Endothelial cell of hepatic sinusoid (primary cell): ENCODE measurements around the gene UQCR10.

Source experiments
- in situ Hi-C: cut with HindIII; loops from 2 replicates; pipeline ENCODE4 v1.10.0; 2017; ENCODE audit warnings: low sequenced_read_pairs

Gene UQCR10

DNA sequence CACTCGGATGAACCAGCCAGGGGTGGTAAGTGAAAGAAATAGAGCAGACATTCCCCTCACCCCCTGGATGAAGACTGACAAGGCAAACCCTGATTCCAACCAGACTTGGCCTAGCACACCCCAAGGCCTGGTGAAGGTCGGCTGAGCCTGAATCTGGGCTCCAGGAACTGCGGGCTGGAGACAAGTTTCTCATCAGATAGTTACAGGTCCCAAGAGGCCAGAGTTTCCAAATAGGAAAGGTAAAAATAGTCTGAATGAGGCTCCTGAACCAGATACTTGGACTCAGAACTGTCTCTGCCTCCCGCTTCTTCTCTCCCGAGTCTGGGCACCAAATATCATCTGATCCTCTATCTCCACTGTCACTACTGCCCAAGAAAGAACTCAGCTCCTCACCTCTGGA is 8.2 kb upstream of the UQCR10 start:
- in situ Hi-C loops: no loop called here

DNA sequence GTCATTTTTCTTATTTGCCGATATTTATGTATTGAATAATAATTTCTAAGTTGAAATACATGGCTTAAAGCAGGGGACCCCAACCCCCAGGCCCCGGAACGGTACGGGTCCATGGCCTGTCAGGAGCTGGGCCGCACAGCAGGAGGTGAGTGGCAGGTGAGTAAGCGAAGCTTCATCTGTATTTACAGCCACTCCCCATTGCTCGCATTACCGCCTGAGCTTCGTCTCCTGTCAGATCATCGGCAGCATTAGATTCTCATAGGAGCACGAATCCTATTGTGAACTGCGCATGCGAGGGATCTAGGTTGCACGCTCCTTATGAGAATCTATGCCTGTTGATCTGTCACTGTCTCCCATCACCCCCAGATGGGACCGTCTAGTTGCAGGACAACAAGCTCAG is 4.9 kb upstream of the UQCR10 start:
- in situ Hi-C loops: no loop called here

GRCh38 chr22:29765905-29766631 is 1.1 kb upstream of the UQCR10 start:
- in situ Hi-C loops: no loop called here

DNA sequence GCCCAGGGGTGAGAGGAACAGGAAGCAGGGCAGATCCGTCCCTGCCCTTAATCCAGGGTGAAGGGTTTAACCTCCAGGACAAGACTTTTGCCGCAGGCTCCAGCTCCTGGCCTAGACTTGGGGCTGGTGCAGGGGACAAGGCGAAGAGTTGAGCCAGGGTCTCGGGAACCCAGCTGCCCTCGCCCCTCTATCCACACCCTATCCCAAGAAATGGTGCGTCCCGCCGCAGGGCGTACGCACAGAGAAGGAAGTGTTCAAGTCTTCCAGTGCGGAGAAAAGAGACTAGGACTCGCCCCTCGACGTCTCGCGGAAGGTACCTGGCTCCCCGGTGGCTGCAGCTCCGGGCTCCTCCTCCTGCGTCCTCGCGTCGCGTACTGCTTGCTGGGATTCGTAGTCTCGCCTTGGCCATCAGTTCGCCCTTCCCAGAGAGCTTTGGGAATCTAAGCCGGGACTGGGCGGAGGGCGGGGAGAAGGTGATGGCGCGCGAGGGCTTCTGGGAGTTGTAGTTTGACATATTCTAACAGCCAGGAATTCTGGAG is 468 bp upstream of the UQCR10 start, which contains the start of gene ZMAT5:
Gene ZMAT5 (minus strand): TSS at position 376 of the 539 bp plus-strand sequence. CDS start 18,463 bp downstream, outside the sequence.
- in situ Hi-C loops: no loop called here

DNA sequence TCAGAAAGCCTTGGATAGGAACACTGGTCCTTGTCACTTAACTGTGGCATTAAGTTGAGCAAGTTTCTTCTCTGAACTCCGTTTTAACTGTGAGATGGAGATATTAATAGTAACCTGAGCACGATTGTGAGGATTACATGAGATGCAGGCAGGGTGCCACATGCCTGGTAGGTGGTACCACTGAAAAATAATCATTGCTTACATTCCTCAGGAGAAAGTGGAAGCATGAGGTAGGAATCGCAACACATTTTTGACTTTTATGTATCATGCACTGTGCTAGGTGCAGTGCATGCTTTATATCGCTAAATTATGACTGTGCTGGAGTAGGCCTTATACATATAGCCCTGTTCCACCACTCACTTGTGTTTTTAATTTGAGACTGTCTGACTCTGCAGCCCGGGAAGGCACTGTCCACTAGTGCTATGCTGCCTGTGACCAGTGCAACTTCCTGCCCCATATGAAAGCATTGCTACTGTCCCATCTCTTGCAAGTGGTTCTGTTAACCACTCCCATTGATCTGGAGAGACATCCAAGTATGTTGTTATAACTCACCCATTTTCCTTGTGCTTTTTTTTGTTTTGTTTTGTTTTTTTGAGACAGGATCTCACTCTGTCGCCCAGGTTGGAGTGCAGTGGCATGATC is 1.0 kb downstream of the UQCR10 start:
- in situ Hi-C loops: no loop called here

DNA sequence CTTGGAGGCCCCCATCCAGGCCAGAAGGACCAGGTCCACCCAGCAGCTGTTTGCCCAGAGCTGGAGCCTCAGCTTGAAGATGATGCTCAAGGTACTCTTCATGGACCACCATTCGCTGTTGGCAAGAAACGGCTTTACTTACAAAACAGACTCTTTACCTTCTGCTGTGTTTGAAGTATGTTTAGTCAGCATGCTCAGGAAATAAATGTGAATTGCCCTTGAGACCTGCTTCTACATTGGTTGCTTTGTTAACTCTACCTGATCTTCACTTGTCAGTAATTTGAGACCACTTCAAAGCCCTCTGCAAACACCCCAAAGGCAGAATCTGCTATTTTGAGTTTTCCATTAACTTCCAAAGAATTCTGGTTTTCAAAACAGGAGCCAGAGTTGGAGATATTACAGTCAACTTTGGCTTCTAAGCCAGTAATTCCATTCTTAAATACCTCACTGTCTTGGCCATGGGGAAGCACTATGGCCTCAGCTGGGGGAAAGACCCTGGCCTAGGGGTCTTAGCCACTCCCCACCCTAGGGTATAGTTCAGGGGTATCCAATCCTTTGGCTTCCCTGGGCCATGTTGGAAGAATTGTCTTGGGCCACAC is 2.7 kb downstream of the UQCR10 start:
- in situ Hi-C loops: no loop called here

DNA sequence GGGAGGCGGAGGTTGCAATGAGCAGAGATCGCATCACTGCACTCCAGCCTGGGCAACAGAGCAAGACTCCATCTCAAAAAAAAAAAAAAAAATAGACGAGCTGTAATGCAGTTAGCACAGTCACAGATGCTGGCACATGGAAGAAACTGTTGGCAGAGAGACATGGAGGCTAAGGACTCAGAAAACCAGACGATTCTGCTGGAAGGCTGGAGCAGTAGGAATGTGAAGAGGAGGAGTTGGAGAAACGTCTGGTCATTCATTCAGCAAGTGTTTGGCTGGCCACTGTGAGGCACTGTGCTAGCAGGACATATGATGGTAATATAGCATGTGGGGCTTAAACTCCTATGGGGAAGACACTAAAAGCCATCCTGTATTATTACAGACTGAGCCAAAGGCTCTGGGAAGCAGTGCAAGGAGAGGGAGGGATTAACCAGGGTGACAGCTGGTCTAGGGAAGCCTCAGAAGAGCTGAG is 5.0 kb downstream of the UQCR10 start:
- in situ Hi-C loops: no loop called here

DNA sequence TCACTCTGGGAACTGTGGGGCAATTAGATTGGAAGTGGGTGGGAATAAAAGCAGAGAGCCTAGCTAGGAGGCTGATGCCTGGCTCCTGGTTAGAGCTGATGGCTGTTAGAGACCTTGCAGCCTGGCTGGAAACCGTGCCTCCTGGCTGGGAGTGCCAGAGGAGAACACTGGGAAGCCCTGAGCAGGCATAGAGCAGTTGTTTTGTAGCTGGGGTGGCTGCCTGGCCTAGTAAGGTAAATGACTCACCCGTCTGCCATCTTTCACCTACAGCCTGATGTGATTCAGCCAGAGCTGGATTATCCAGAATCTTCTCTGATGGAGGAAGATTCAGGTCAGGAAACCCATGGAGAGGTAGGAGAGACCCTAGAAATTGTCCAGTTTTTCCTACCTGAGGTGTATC is 6.1 kb downstream of the UQCR10 start:
- in situ Hi-C loops: no loop called here

DNA sequence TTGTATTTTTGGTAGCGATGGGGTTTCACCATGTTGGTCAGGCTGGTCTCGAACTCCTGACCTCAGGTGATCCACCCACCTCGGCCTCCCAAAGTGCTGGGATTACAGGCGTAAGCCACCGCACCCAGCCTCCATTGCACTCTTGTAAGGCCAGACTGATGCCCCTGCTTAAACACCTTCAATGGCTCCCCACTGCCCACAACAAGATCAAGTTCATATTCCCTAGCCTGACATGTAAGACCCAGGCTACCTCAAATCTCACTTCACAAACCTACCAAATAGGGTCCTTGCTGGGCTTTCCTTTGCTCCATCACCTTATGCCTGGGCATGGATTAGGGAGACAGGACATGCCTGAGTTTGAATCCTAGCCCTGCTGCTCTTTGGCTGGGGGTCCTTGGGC is 13.1 kb downstream of the UQCR10 start:
- in situ Hi-C loops: loop anchor here (5.0 kb wide), 1 partner anchor 63 kb away; no protein-coding TSS in a partner anchor

GRCh38 chr22:29780748-29781676 is 13.8 kb downstream of the UQCR10 start:
- in situ Hi-C loops: loop anchor here (5.0 kb wide), 1 partner anchor 64 kb away; no protein-coding TSS in a partner anchor

- in situ Hi-C loops: loop anchor here (5.0 kb wide), 1 partner anchor 65 kb away; no protein-coding TSS in a partner anchor
Measured at GRCh38 chr22:29782061-29782845, 15.1 kb downstream of the UQCR10 start.

GRCh38 chr22:29784451-29785361 is 17.5 kb downstream of the UQCR10 start:
- in situ Hi-C loops: loop anchor here (5.0 kb wide), 1 partner anchor 67 kb away; no protein-coding TSS in a partner anchor

DNA sequence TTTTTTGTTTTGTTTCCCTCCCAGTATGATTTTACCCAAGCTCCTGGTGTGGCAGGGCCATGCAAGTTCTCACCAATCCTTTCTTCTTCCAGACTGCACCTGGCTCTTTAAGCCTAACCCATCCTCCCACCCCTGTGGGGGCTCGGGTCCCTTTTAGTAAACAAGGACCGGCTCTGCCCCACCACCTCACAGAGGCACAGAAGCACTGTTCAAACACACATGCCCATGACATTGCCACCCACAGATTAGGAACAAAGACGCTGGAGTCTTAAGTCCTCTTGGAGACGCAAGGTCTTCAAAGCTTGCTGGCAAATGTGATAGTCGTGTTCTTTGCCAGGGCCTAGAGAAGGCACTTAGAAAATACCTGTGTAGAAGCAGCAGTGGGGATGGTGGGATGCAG is 18.9 kb downstream of the UQCR10 start:
- in situ Hi-C loops: no loop called here

DNA sequence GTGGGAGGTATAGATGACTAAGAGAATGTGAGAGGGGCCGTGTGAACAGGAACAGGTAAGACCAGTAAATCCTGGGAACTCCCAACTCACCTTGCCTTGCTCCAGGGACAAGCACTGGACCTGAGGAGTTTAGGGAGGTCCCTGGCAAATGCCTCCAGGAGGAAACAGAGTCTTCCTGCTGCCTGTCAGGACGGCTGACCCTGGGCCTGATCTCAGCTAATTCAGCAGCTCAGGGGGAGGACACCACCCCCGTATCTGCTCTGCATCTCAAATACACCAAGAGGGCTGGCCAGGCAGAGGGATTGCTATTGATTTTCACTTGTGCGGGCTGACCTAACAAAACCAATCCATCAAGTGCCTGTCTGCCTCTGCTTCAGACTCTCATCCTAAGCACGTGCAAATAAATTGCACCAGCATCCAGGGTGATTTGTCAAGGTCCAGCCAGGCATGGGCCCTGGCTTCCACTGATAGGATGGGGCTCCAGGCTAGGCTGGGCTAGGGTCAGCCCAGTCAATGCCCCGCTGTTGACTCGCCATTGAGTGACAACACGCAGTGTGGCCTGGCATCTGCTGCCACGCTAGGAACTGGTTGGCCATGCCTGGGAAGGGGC is 20.3 kb downstream of the UQCR10 start:
- in situ Hi-C loops: no loop called here

GRCh38 chr22:29788339-29789279 is 21.4 kb downstream of the UQCR10 start:
- in situ Hi-C loops: no loop called here

- in situ Hi-C loops: no loop called here
Measured at GRCh38 chr22:29790061-29790460, 22.9 kb downstream of the UQCR10 start.

DNA sequence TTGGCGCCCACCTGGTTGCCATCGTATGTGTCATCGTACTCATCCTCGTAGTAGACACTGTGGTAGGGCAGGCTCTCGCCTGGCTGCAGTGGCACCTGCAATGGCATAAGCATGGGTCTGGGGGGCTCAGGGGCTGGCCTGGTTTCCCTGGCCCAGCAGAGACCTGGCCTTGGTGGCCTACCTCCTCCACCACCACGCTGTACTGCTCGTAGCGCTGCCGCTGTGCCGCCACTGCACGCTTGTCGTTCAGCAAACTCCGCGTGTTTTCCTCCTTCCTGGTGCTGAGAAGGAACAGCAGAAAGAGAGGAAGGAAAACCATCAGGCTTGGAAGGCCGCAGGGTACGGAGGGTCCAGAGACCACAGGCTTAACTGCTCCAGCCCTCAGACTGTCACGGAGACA is 26.2 kb downstream of the UQCR10 start:
- in situ Hi-C loops: no loop called here
